K562 (cell line): Measurements from ENCODE around the gene PID1. TPM values are rescaled to one million over a fixed set of nuclear protein-coding genes. Genes with fewer than 3 reads are reported as not detected.

Experiments used
- ATAC-seq: fragments of 200-7000 bp; cut with Tn5 transposase; 3 replicates; pipeline ENCODE4 v1.9.1; 2020; ENCODE audit warnings: moderate library complexity
- BruUV-seq: library from RNA; stranded (reverse); fragments of 400-500 nt; replicated peaks from 2 replicates; lab custom pipeline; 2021; lab: Mats Ljungman, UMichigan
- CTCF ChIA-PET: fragments of 300-600 bp; formaldehyde crosslinking; extraction: SDS; loops from one replicate; lab custom pipeline; 2021; ENCODE audit warnings: low intra/inter-chr PET ratio; lab: Yijun Ruan, JAX
- POLR2A ChIA-PET: fragments of 300-600, 350-650 bp; sonication (Branson Sonifier 250); formaldehyde crosslinking; extraction: SDS; loops from one replicate; lab custom pipeline; 2021; ENCODE audit warnings: antibody characterized with exemption, inconsistent platforms; lab: Yijun Ruan, JAX
- DNase-seq, 4 experiments: peaks; one replicate each; pipeline versions ENCODE4 v3.0.0 to v3.0.0-alpha.2; 2011 to 2018; ENCODE audit warnings: low spot score in 3 of 4, mixed read lengths in 3 of 4; ENCODE audit errors: extremely low read depth in 1 of 4
- FAIRE-seq: peaks from 2 replicates; lab custom pipeline; 2011; peaks lifted over from hg19 to GRCh38; lab: Jason Lieb, UNC
- H2AFZ ChIP-seq: 2 replicates; pipeline ENCODE4 v1.6.0; 2011; ENCODE audit warnings: low read depth, low read length, control low read depth, inconsistent platforms
- H3K27ac ChIP-seq: fragments of 200-600 bp; 3 replicates; pipeline ENCODE4 v1.8.0; 2011; ENCODE audit warnings: low read depth, mild to moderate bottlenecking, control low read depth, inconsistent platforms, low read length, moderate library complexity, mixed read lengths; ENCODE audit errors: extremely low read depth
- H3K27me3 ChIP-seq, 2 experiments: fragments of 300-600 bp in 1 of 2; 2 replicates in 1 of 2; 3 replicates in 1 of 2; pipeline versions ENCODE4 v1.6.0 to v1.8.0; 2011; ENCODE audit warnings: inconsistent platforms in 2 of 2, low read length in 2 of 2, mild to moderate bottlenecking in 1 of 2, mixed read lengths in 1 of 2, moderate library complexity in 1 of 2; ENCODE audit not compliant: control insufficient read depth in 2 of 2, insufficient read depth in 2 of 2
- H3K36me3 ChIP-seq: fragments of 300-600 bp; 3 replicates; pipeline ENCODE4 v1.8.0; 2011; ENCODE audit warnings: mild to moderate bottlenecking, low read length, inconsistent platforms; ENCODE audit not compliant: control insufficient read depth, insufficient read depth
- H3K4me1 ChIP-seq, 2 experiments: fragments of 200-600 bp in 1 of 2; replicated peaks in 1 of 2; 2 replicates in 1 of 2; 3 replicates in 1 of 2; pipeline versions ENCODE4 v1.5.1 to v1.8.0; 2011; ENCODE audit warnings: inconsistent platforms in 2 of 2, low read length in 2 of 2, mild to moderate bottlenecking in 1 of 2, mixed read lengths in 1 of 2, moderate library complexity in 1 of 2; ENCODE audit not compliant: control insufficient read depth in 2 of 2, insufficient read depth in 2 of 2
- H3K4me2 ChIP-seq: 2 replicates; pipeline ENCODE4 v1.6.1; 2011; ENCODE audit warnings: low read length, control low read depth, inconsistent platforms, mixed read lengths; ENCODE audit not compliant: insufficient read depth
- H3K4me3 ChIP-seq: fragments of 200-600 bp; sonication (generic), shearing (Covaris generic); 2 replicates; pipeline ENCODE4 v1.5.1; 2016; ENCODE audit warnings: control low read depth, inconsistent platforms
- H3K79me2 ChIP-seq: fragments of 200-600 bp; 3 replicates; pipeline ENCODE4 v1.8.0; 2011; ENCODE audit warnings: low read length, inconsistent platforms; ENCODE audit not compliant: control insufficient read depth, insufficient read depth
- H3K9ac ChIP-seq, 2 experiments: 2 replicates each; pipeline versions ENCODE4 v1.6.0 to v1.6.1; 2011; ENCODE audit warnings: low read depth in 2 of 2, low read length in 2 of 2, control low read depth in 1 of 2, inconsistent platforms in 1 of 2, mild to moderate bottlenecking in 1 of 2, mixed read lengths in 1 of 2; ENCODE audit not compliant: insufficient read depth in 1 of 2
- H3K9me1 ChIP-seq: one replicate; pipeline ENCODE4 v1.6.0; 2011; ENCODE audit warnings: inconsistent platforms, mild to moderate bottlenecking, low read length, moderate library complexity; ENCODE audit not compliant: control insufficient read depth, insufficient read depth
- H3K9me3 ChIP-seq: replicated peaks from 2 replicates; pipeline ENCODE4 v1.5.1; 2011; ENCODE audit warnings: low read depth, low read length, inconsistent platforms; ENCODE audit not compliant: control insufficient read depth, insufficient read depth
- H4K20me1 ChIP-seq: replicated peaks from 2 replicates; pipeline ENCODE4 v1.6.1; 2011; ENCODE audit warnings: low read length, inconsistent platforms, mixed read lengths; ENCODE audit not compliant: control insufficient read depth, insufficient read depth
- ERF ChIP-seq: fragments of 450-650 bp; formaldehyde crosslinking; IDR thresholded peaks from 2 replicates; pipeline ENCODE4 v1.4.0; 2020; ENCODE audit warnings: mild to moderate bottlenecking, mixed read lengths
- MCM3 ChIP-seq: fragments of 450-650 bp; IDR thresholded peaks from 2 replicates; pipeline ENCODE4 v1.6.1; 2016
- MYNN ChIP-seq, 2 experiments: sonication (generic); formaldehyde crosslinking in 1 of 2; IDR thresholded peaks; 2 replicates each; pipeline versions ENCODE4 v1.5.0 to v1.6.1; 2016 to 2020; ENCODE audit warnings: antibody characterized with exemption in 1 of 2, missing genetic modification reagents in 1 of 2
- NFATC3 ChIP-seq: fragments of 450-650 bp; IDR thresholded peaks from 2 replicates; pipeline ENCODE4 v1.6.1; 2017; ENCODE audit warnings: mild to moderate bottlenecking
- NR2C2 ChIP-seq, 2 experiments: fragments of 200-800 bp in 1 of 2; sonication (Bioruptor generic) in 1 of 2; sonication (generic) in 1 of 2; formaldehyde crosslinking in 1 of 2; IDR thresholded peaks; 2 replicates each; pipeline versions ENCODE4 v1.6.1 to v1.8.0; 2016 to 2022; ENCODE audit warnings: mild to moderate bottlenecking in 1 of 2, missing compliant biosample characterization in 1 of 2, missing genetic modification characterization in 1 of 2, missing genetic modification reagents in 1 of 2
- NRF1 ChIP-seq, 2 experiments: fragments of 450-650 bp; IDR thresholded peaks in 1 of 2; conservative IDR thresholded peaks in 1 of 2; 2 replicates each; pipeline ENCODE4 v1.6.1; 2014; ENCODE audit warnings: mild to moderate bottlenecking in 2 of 2
- WHSC1 ChIP-seq: IDR thresholded peaks from one replicate; pipeline ENCODE4 v1.6.1; 2012; ENCODE audit warnings: low read length, control low read depth, inconsistent platforms
- ZBTB17 ChIP-seq: fragments of 450-650 bp; formaldehyde crosslinking; IDR thresholded peaks from 2 replicates; pipeline ENCODE4 v1.4.0; 2020; ENCODE audit warnings: mild to moderate bottlenecking
- ZFP1 ChIP-seq: fragments of 450-650 bp; formaldehyde crosslinking; IDR thresholded peaks from 2 replicates; pipeline ENCODE4 v1.4.0; 2020; ENCODE audit warnings: mild to moderate bottlenecking, mixed read lengths
- ZKSCAN3 ChIP-seq: fragments of 250-450 bp; sonication (Bioruptor Pico); IDR thresholded peaks from 2 replicates; pipeline ENCODE4 v1.4.0; 2020
- ZNF23 ChIP-seq: fragments of 250-450 bp; sonication (Bioruptor Pico); IDR thresholded peaks from 2 replicates; pipeline ENCODE4 v1.4.0; 2020; ENCODE audit warnings: mild to moderate bottlenecking
- ZNF551 ChIP-seq: fragments of 250-450 bp; sonication (Bioruptor Pico); IDR thresholded peaks from 2 replicates; pipeline ENCODE4 v1.5.0; 2021; ENCODE audit warnings: mild to moderate bottlenecking, moderate library complexity
- WGBS: fragments of 100-300 bp; shearing (Covaris generic); methylation state at CpG from one replicate; pipeline ENCODE4 v1.1.6; 2016; ENCODE audit warnings: low coverage, mixed read lengths; ENCODE audit not compliant: insufficient coverage; ENCODE audit errors: missing lambda C conversion rate; 5-methylcytosine and 5-hydroxymethylcytosine counted together
- in situ Hi-C: fragments of 300-500 bp; cut with MboI; formaldehyde crosslinking; loops from 4 replicates; pipeline ENCODE4 v1.15.0; 2018; ENCODE audit warnings: inconsistent platforms, mixed read lengths
- intact Hi-C: fragments of 100-400 bp; cut with micrococcal nuclease; formaldehyde crosslinking; loops from 2 replicates; pipeline ENCODE4 v1.14.2; 2022
- polyA plus RNA-seq, 8 experiments: library from polyadenylated mRNA; depleted of rRNA in 4 of 8; stranded (reverse) in 5 of 8; unstranded in 3 of 8; fragments of >200 nt; fragmentation: Nextera tagmentation in 2 of 8; fragmentation: Illumina TruSeq in 1 of 8; extraction: Ambion mirVana in 2 of 8; extraction: Trizol in 1 of 8; gene quantifications; 2 replicates each; pipeline versions ENCODE4 v1.2.1 to v1.2.3, GENCODE V29; 2011 to 2014; ENCODE audit warnings: inconsistent platforms in 1 of 8, missing spikeins in 1 of 8
- total RNA-seq, 7 experiments: library from RNA; depleted of rRNA in 6 of 7; stranded (reverse); fragments of >200 nt in 6 of 7; fragmentation: Illumina TruSeq in 2 of 7; extraction: Trizol in 2 of 7; gene quantifications; 2 replicates each; pipeline versions ENCODE4 v1.2.1 to v1.2.3, GENCODE V29; 2011 to 2021; ENCODE audit warnings: low replicate concordance in 1 of 7
- TF ChIP-seq, protein P1 (sequence below): fragments of 200-800 bp; sonication (Bioruptor generic); IDR thresholded peaks from 2 replicates; pipeline ENCODE4 v1.6.1; 2016; ENCODE audit warnings: missing genetic modification characterization, missing compliant biosample characterization

The PID1 gene
- total and polyA plus RNA-seq, 9 of the 15 experiments (the other 6 are each of a cell fraction or from before 2014, with no cell fraction given), result not detected

- TF ChIP-seq WHSC1 (no peak), ZNF23 (CRISPR knock-in tag) (no peak)
Observed at GRCh38 chr2:229178706-229179105, 92.4 kb downstream of the PID1 start (continued).

- Histone ChIP-seq H3K4me2 (no peak overlapping the region), H3K27me3 (no peaks in the 10 kb centered on the region), H3K9me3 (no peaks in the 10 kb centered on the region), H3K4me1 (no peaks in the 10 kb centered on the region), H3K4me3 (no peak overlapping the region), H3K9me1 (no peaks in the 10 kb centered on the region), H2AFZ (no peak overlapping the region), H4K20me1 (no peaks in the 10 kb centered on the region), H3K9ac (no peak overlapping the region), H3K36me3 (no peaks in the 10 kb centered on the region), H3K79me2 (no peaks in the 10 kb centered on the region), H3K27ac (no peak overlapping the region)
- intact Hi-C loops (no loop called here), in situ Hi-C loops (no loop called here)
- ChIA-PET POLR2A (interaction anchor here (0.6 kb wide), 1 partner anchor 69 kb away, joined by 3 read pairs; no protein-coding TSS in a partner anchor), CTCF (no interaction called here)
- WGBS, result 0% methylated on average over 3 of the region's 3 CpGs
- FAIRE-seq, result no peak
- no peak for DNase-seq
- ATAC-seq, result no peak
- BruUV-seq, result no TSS peak
- TF ChIP-seq NFATC3 (no peak), ZBTB17 (CRISPR knock-in tag) (no peak), MCM3 (no peak), ZKSCAN3 (no peak), ERF (CRISPR knock-in tag) (no peak), NR2C2 (CRISPR knock-in tag; IDR thresholded peaks at IDR 0.05) (no peak), NR2C2 (tag; IDR thresholded peaks at IDR 0.05) (no peak), NRF1 (conservative IDR thresholded peaks at IDR 0.05 in 1 of 2, IDR thresholded peaks at IDR 0.05 in 1 of 2) (no peak), ZFP1 (CRISPR knock-in tag) (no peak), MYNN (IDR thresholded peaks at IDR 0.05) (no peak), MYNN (CRISPR knock-in tag; IDR thresholded peaks at IDR 0.05) (no peak), ZNF551 (CRISPR knock-in tag) (no peak)
- TF ChIP-seq, protein P1, sequence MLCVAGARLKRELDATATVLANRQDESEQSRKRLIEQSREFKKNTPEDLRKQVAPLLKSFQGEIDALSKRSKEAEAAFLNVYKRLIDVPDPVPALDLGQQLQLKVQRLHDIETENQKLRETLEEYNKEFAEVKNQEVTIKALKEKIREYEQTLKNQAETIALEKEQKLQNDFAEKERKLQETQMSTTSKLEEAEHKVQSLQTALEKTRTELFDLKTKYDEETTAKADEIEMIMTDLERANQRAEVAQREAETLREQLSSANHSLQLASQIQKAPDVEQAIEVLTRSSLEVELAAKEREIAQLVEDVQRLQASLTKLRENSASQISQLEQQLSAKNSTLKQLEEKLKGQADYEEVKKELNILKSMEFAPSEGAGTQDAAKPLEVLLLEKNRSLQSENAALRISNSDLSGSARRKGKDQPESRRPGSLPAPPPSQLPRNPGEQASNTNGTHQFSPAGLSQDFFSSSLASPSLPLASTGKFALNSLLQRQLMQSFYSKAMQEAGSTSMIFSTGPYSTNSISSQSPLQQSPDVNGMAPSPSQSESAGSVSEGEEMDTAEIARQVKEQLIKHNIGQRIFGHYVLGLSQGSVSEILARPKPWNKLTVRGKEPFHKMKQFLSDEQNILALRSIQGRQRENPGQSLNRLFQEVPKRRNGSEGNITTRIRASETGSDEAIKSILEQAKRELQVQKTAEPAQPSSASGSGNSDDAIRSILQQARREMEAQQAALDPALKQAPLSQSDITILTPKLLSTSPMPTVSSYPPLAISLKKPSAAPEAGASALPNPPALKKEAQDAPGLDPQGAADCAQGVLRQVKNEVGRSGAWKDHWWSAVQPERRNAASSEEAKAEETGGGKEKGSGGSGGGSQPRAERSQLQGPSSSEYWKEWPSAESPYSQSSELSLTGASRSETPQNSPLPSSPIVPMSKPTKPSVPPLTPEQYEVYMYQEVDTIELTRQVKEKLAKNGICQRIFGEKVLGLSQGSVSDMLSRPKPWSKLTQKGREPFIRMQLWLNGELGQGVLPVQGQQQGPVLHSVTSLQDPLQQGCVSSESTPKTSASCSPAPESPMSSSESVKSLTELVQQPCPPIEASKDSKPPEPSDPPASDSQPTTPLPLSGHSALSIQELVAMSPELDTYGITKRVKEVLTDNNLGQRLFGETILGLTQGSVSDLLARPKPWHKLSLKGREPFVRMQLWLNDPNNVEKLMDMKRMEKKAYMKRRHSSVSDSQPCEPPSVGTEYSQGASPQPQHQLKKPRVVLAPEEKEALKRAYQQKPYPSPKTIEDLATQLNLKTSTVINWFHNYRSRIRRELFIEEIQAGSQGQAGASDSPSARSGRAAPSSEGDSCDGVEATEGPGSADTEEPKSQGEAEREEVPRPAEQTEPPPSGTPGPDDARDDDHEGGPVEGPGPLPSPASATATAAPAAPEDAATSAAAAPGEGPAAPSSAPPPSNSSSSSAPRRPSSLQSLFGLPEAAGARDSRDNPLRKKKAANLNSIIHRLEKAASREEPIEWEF, result no peak
Observed at GRCh38 chr2:229178117-229178516, 93.0 kb downstream of the PID1 start.
